GM18505 (cell line): ENCODE measurements around the gene GALNT5.
"Not testable (repeated sequence)": the region's sequence is repeated elsewhere in the genome, so short reads cannot be mapped to it uniquely, and the experiment has no call there.

Source experiments
- ATAC-seq: cut with Tn5 transposase; IDR thresholded peaks from one replicate; pipeline ENCODE4 v1.9.1; 2021; ENCODE audit not compliant: unreplicated experiment
- POLR2A ChIP-seq: IDR thresholded peaks from 4 replicates; pipeline ENCODE4 v1.6.1; 2011; ENCODE audit warnings: borderline replicate concordance; ENCODE audit not compliant: insufficient read depth, insufficient read length; ENCODE audit errors: extremely low read depth

GALNT5 gene

DNA sequence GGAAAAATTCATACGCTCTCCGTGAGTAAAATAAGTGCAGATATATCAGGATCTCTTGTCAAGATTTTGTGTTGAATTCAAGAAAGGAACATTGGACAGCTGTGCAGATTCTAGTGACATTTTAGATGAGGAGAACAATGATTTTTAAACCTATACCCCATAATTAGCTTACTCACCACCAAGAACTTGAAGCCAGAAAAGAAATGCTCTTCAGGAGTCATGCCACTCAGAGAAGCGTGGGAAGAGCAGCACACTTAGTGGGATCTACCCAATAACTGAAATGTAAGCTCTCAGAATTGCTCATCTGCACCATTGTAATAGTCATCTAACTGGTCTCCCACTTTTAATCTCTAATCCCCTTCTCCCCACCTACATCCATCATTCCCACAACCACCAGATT lies 77.3 kb downstream of the GALNT5 start:
- no peak for ATAC-seq
- no peak for TF ChIP-seq POLR2A

DNA sequence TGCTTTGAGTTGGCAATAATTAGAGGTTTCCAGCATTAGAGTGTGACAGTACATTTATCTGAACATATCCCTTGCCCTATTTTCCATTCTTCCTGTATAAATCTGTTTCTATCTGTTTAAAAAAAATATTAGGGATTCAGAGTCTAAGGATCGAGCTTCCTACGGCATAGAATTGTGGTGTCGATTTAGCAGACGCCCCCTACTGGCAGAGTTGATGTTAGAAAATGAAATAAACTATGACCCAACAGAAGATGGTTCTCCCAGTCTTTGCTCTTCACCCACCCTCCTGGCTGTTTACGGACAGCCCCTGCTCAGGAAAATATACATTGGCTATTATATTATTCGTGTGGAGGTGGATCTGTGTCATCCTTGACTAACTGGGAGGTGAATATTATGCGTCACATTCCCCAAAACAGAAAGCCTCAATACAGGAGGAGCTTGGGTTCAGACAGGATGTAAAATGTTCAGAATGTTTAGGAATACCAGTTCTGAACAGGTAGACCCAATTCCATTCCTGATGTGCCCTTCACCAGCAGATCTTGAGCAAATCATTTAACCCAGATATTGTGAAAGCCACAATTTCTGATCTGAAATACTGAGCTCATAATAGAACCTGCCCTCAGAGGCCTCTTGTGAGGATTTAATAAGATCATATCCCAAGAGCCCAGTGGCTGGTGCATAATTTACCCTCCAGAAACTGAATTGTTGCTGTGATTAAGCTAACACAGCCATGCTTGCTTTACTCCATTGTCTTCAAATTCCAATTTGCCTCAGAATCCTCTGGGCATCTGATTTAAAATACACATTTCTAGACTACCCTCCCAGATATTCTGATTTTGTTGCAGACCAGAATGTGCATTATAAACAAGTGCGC lies 78.9 kb downstream of the GALNT5 start:
- no peak for TF ChIP-seq POLR2A
- ATAC-seq = no peak

DNA sequence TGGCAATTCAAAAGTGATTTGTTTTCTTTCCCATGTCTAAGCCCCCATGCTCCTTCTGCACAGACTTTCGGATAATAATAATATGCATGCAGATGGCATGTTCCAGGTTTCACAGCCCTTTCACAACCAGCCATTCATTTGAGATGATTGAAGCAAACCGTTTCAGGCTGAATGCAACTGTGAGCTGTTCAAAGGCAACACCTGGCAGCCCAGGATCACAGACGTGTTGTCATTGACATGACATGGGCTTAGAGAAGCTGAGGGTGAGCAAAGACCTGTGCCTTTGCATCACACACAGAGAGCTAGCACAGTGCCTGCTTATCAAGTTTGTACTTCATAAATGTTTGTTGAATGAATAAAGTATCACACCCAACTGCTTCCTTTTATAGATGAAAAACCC lies 80.5 kb downstream of the GALNT5 start:
- TF ChIP-seq POLR2A = no peak
- ATAC-seq = no peak

DNA sequence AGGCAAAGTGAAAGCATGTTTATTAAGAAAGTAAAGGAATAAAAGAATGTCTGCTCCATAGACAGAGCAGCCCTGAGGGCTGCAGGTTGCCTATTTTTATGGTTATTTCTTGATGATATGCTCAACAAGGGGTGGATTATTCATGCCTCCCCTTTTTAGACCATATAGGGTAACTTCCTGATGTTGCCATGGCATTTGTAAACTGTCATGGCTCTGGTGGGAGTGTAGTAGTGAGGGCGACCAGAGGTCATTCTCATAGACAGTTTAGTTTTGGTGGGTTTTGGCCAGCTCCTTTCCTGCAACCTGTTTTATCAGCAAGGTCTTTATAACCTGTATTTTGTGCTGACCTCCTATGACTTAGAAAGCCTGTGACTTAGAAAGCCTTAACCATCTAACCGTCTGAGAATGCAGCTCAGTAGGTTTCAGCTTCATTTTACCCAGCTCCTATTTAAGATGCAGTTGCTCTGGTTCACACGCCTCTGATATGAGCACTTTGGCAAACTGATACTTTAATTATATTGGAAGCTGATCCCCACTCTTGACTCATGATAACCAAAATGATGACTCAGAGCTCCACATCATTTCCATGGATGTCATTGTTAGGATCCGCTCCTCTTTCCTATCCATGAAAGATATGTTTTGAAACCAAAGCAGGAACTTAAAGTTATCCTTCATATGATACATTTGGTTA lies 82.6 kb downstream of the GALNT5 start:
- no peak for ATAC-seq
- no peak for TF ChIP-seq POLR2A

DNA sequence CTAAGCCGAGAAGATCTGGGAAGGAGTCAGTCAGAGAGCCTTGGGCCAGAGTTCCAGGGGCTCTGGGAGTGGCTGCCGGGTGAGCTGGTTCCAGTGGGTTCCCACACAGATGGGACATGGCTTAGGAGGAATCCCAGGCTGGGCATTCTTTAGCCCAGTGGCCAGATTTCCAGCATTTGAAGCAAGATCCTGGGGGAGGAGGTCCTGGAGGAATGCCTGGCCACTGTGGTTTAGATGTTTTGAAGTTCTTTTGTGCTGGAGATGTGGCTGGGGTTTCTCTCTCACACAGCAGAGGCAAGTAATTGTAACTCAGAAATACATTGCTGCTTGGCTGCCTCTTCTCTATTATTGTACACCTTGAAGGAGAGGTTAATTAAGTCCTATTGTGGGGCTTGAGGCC lies 83.9 kb downstream of the GALNT5 start:
- ATAC-seq = not testable (repeated sequence)

DNA sequence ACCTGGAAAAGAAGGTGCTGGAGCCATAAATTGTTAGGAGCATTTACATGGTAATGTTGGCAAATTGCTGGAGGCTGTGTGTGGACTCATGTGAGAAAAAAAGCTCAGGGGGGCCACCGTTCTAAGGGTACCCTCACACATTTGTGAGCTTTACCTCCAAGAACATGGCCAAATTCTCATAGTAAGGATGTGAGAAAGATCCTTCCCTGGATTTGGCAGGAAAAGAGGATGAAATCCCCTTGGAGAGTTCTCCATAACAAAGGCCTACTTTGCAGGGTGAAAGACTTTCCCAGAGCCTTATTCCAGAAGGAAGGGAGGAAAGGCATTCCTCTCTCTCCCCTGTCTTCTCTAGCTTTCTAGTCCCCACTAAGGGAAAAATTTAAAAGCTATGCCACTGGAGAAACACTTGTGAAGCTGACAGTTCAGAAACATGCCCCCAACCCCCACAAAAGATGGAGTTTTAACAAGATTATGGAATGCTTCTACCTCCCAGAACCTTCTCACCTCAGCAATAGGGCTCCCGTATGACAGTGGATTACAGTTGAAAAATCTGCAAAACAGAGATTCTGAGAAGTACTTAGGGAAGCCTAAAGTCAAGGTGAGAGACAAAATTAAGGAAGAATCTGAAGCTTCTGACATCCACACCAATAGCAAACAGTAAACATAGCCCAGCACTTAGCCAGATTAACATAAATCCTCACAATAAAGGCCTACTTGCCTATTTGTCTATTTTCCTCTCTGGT lies 88.3 kb downstream of the GALNT5 start:
- ATAC-seq = no peak
- TF ChIP-seq POLR2A = no peak

DNA sequence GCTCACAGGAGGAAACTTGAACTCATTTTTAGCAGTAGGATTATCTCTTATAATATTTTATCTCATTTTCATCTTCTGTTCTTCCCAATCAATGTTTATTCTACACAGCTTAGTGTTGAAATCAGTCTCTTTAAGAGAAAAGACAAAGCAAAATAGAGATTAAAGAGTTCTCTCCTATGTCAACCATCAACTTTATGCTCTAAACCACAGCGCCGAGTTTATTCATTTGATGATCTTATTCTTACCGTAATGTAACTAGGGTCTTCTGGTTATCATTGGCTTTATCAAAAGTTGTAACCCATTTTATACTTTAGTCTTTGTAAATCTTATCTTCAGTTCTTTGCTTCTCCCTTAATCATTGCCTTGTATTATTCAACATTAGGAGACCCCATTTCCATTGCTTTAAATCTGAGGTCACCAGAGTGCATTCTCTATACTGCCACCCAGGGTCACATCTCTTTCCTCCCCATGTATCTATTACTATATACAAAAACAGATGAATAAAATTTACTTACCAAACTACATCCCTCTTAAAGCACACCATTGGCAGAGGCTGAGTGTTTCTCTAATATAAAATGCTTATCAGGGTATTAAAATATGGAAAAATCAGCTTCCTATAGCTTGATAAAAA lies 90.9 kb downstream of the GALNT5 start:
- ATAC-seq = no peak
- TF ChIP-seq POLR2A = no peak

DNA sequence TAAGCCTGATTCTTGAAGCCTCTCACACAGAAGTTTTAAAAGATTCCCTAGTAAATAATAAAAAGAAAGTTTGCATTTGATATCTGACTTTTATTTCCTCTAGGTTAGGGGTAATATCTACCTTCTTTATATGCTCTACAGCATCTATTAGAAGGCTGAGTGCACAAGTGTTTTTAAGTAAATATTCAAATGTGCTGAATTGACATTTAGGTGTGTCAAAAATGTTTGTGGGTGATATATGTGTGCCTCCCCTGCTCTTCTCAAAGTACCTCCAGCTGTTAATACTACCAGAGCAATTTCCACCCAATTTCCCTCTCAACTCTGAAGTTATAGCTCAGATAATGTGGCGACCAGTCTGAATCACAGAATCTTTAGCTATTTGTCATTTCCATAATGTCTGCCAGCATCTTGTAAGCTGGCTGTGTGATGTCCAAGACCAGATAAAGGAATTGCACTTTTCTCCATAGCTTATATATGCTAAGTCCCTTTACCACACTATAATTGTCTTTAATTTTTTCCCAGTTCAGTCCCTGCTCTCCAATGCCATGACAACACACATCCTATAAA lies 92.5 kb downstream of the GALNT5 start:
- TF ChIP-seq POLR2A = no peak
- ATAC-seq = no peak

DNA sequence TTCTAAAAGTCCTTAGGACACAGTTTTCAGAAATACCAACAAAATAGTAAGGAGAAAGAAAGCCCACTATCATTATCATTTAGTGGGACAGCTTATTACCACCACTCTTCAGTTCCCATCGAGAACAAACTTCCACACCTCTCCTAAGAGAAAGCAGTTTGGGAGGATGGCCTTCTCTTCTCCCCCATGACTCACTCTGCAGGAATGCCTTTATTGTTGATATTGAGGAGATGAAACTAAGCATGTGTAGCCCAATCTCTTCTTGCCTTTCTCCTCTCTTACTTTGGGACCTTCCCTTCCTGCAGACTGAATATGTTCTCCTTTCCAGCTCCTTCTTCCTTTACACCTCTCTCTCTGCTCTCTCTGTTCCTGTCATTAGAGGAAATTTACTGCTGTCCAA lies 98.1 kb downstream of the GALNT5 start:
- no peak for TF ChIP-seq POLR2A
- ATAC-seq = no peak

DNA sequence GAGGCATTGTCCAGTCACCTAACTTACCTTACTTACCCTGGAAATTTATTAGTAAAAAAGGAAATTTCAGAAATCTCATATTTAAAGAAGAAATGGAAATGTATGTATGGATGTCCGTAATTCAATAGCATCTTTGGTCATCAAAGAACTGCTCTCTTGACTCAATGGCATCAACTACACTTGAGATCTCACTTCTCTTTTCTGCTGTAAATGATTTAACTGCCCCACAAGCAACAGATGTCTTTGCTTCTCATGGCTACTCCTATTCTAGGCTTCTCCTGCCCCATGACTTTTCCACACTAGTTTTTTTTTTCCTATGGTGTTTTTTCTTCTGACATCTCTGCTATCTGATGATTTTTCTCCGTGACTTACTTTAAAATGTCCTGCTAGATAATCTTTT lies 102.1 kb downstream of the GALNT5 start:
- ATAC-seq = no peak
- TF ChIP-seq POLR2A = no peak

DNA sequence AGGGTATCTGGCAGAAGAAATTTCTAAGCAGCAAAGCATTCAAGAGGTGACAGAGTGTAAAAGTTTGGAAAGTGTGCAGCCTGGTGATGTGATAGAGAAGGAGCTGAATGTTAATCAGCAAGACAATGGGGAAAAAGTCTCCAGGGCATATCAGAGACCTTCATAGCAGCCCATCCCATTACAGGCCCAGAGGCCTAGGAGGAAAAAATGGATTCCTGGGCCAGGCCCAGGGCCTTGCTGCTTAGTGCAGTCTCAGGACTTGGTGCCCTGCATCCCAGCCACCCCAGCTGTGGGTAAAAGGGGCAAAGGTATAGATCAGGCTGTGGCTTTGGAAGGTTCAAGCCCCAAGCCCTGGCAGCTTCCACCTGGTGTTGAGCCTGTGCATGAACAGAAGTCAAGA lies 104.0 kb downstream of the GALNT5 start:
- TF ChIP-seq POLR2A = no peak
- no peak for ATAC-seq

DNA sequence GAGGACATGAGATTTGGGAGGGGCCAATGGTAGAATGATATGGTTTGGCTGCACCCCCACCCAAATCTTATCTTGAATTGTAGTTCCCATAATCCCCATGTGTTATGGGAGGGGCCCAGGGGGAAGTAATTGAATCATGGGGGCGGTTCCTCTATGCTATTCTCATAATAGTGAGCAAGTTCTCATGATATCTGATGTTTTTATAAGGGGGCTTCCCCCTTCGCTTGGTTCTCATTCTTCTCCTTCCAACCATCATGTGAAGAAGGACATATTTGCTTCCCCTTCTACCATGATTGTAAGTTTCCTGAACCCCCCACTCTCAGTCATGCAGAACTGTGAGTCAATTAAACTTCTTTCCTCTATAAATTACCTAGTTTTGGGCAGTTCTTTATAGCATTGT lies 105.1 kb downstream of the GALNT5 start:
- ATAC-seq = no peak
- no peak for TF ChIP-seq POLR2A

DNA sequence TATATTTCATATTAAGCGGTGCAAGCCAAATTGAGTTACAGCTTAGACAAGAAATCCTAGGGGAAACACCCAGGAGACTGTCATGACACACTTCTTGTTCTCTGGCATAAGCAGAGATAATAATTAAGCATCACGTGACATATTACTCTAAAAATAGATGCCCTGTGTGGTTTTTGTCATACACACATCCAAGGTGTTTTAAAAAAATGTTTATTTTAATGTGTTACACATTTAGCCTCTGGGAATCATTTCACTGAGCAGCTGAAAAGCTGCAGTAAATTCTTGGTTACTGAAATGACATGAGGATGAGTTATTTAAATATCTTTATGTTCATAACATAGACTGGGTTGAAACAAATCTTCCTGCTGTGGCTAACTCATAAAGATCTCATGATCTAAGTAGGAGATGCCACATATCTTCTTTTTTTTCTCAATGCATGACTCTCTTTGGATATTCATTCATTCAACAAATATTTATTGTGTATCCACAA lies 106.2 kb downstream of the GALNT5 start:
- peak; percentile 32 for ATAC-seq
- no peak for TF ChIP-seq POLR2A
